ENCODE results near the gene PROSER3. TPM values are rescaled to one million over a fixed set of nuclear protein-coding genes. Genes with fewer than 3 reads are reported as not detected.

PROSER3 gene
- total RNA-seq, 2 experiments from 2014 or later: 17.2 to 66.1 TPM

DNA sequence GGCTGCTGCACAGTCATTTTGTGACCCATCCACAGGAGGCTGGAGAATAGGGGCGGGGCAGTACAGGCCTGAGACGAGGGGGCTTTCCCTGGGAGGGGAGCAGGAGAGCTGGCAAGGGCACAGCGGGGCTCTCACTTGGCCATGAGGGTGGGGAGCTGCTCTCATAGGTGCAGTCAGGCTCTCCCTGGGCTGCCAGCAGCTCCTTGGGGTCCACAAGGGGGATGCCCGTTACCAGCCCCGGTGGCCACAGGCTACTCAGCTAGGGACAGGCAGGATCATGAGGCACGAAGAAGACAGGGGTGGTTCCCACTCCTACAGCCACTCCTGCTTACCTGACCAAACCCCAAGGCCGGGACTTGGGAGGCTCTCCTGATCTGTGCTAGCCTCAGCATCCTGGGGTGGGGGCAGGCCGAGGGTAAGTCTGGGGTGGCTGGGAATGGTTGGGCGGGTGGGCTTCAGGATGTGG is 33.9 kb downstream of the PROSER3 start:
- Histone ChIP-seq H3K79me2 (ENCODE audit: insufficient read depth, low read depth, low read length) (no peaks in the 10 kb centered on the region), H4K20me1 (ENCODE audit: insufficient read depth, low read length) (no peaks in the 10 kb centered on the region), H3K36me3 (ENCODE audit: insufficient read depth, low read length) (no peaks in the 10 kb centered on the region), H2AFZ (ENCODE audit: low read length) (no peak overlapping the region), H3K4me1 (ENCODE audit: insufficient read depth, low read length, poor library complexity, severe bottlenecking) (no peaks in the 10 kb centered on the region), H3K4me2 (ENCODE audit: low read length) (no peak overlapping the region), H3K9me2 (ENCODE audit: insufficient read depth, low read length) (no peaks in the 10 kb centered on the region), H3K9me3 (ENCODE audit: low read length) (no peaks in the 10 kb centered on the region), H3K27ac (ENCODE audit: low read depth, low read length, poor library complexity, severe bottlenecking) (no peak overlapping the region), H3K4me3 (ENCODE audit: low read depth, low read length, poor library complexity, severe bottlenecking) (no peak overlapping the region)
- TF ChIP-seq, protein P1, sequence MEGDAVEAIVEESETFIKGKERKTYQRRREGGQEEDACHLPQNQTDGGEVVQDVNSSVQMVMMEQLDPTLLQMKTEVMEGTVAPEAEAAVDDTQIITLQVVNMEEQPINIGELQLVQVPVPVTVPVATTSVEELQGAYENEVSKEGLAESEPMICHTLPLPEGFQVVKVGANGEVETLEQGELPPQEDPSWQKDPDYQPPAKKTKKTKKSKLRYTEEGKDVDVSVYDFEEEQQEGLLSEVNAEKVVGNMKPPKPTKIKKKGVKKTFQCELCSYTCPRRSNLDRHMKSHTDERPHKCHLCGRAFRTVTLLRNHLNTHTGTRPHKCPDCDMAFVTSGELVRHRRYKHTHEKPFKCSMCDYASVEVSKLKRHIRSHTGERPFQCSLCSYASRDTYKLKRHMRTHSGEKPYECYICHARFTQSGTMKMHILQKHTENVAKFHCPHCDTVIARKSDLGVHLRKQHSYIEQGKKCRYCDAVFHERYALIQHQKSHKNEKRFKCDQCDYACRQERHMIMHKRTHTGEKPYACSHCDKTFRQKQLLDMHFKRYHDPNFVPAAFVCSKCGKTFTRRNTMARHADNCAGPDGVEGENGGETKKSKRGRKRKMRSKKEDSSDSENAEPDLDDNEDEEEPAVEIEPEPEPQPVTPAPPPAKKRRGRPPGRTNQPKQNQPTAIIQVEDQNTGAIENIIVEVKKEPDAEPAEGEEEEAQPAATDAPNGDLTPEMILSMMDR (conservative IDR thresholded peaks at IDR 0.05; ENCODE audit: low read length): no peak
- TF ChIP-seq EZH2phosphoT487 (IDR thresholded peaks at IDR 0.05; ENCODE audit: borderline replicate concordance, low read depth, low read length): no peak
- no TSS peak for BruUV-seq (replicated peaks)
- ChIA-PET CTCF (ENCODE audit: unreplicated experiment) (no interaction called here), POLR2A (no interaction called here)
- no peak for DNase-seq (ENCODE audit: low spot score)
- intact Hi-C loops (cut with micrococcal nuclease; ENCODE audit: unreplicated experiment): loop anchor here (1.0 kb wide), 1 partner anchor 99 kb away; no protein-coding TSS in a partner anchor

DNA sequence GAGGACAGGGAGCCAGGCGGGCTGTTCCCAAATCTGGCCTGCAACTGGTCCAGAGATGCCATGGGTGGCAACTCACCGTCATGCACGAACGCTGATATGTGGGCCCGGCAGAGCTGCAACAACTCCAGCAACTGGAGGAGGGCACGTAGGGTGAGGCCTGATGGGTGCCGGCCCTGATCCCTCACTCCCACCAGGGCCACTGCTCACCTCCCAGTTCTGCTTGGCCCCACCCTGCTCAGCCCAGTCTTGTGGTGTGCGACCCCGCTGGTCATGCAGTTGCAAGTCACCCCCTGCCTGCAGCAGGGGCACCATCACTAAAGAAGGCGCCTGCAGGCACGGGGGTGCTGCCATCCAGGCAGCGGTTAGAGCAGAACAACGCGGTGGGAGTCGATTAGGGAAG is 34.3 kb downstream of the PROSER3 start:
- Histone ChIP-seq H3K79me2 (ENCODE audit: insufficient read depth, low read depth, low read length) (no peaks in the 10 kb centered on the region), H3K9me3 (ENCODE audit: low read length) (no peaks in the 10 kb centered on the region), H2AFZ (ENCODE audit: low read length) (no peak overlapping the region), H3K4me1 (ENCODE audit: insufficient read depth, low read length, poor library complexity, severe bottlenecking) (no peaks in the 10 kb centered on the region), H3K9me2 (ENCODE audit: insufficient read depth, low read length) (no peaks in the 10 kb centered on the region), H3K27ac (ENCODE audit: low read depth, low read length, poor library complexity, severe bottlenecking) (no peak overlapping the region), H3K36me3 (ENCODE audit: insufficient read depth, low read length) (no peaks in the 10 kb centered on the region), H4K20me1 (ENCODE audit: insufficient read depth, low read length) (no peaks in the 10 kb centered on the region), H3K4me3 (ENCODE audit: low read depth, low read length, poor library complexity, severe bottlenecking) (no peak overlapping the region), H3K4me2 (ENCODE audit: low read length) (no peak overlapping the region)
- intact Hi-C loops (cut with micrococcal nuclease; ENCODE audit: unreplicated experiment): no loop called here
- no peak for DNase-seq (ENCODE audit: low spot score)
- no TSS peak for BruUV-seq (replicated peaks)
- CTCF ChIA-PET (ENCODE audit: unreplicated experiment): no interaction called here
- TF ChIP-seq, protein P1 (conservative IDR thresholded peaks at IDR 0.05; ENCODE audit: low read length): no peak
- TF ChIP-seq EZH2phosphoT487 (IDR thresholded peaks at IDR 0.05; ENCODE audit: borderline replicate concordance, low read depth, low read length): no peak
- POLR2A ChIA-PET: no interaction called here

DNA sequence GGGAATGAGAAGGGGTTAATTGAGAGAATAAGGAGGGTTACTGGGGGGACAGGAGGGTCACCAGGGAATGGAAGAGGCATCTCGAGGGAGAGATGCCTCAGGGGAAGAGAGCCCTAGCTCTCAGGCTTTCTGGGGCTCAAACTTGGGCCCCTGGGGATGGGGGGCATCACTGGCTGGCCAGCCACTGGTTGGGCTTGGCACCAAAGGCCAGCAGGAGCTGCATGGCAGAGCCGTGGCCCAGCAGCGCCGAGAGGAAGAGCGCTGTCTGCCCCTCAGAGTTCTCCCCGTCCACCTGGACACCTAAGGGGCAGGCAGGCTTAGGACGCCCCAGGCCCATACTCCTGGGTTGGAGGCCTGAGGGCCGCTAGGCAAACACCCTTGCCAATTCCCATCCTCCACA is 34.9 kb downstream of the PROSER3 start:
- intact Hi-C loops (cut with micrococcal nuclease; ENCODE audit: unreplicated experiment): no loop called here
- TF ChIP-seq, protein P1 (conservative IDR thresholded peaks at IDR 0.05; ENCODE audit: low read length): no peak
- TF ChIP-seq EZH2phosphoT487 (IDR thresholded peaks at IDR 0.05; ENCODE audit: borderline replicate concordance, low read depth, low read length): no peak
- H3K79me2 ChIP-seq (ENCODE audit: insufficient read depth, low read depth, low read length): no peaks in the 10 kb centered on the region
- no peaks in the 10 kb centered on the region for H3K9me3 ChIP-seq (ENCODE audit: low read length)
- H3K4me3 ChIP-seq (ENCODE audit: low read depth, low read length, poor library complexity, severe bottlenecking): no peak overlapping the region
- H4K20me1 ChIP-seq (ENCODE audit: insufficient read depth, low read length): no peaks in the 10 kb centered on the region
- H3K36me3 ChIP-seq (ENCODE audit: insufficient read depth, low read length): no peaks in the 10 kb centered on the region
- no peak overlapping the region for H3K4me2 ChIP-seq (ENCODE audit: low read length)
- ChIA-PET CTCF (ENCODE audit: unreplicated experiment) (no interaction called here), POLR2A (no interaction called here)
- H3K27ac ChIP-seq (ENCODE audit: low read depth, low read length, poor library complexity, severe bottlenecking): no peak overlapping the region
- no peak overlapping the region for H2AFZ ChIP-seq (ENCODE audit: low read length)
- no peak for DNase-seq (ENCODE audit: low spot score)
- H3K9me2 ChIP-seq (ENCODE audit: insufficient read depth, low read length): no peaks in the 10 kb centered on the region
- H3K4me1 ChIP-seq (ENCODE audit: insufficient read depth, low read length, poor library complexity, severe bottlenecking): no peaks in the 10 kb centered on the region
- no TSS peak for BruUV-seq (replicated peaks)

Measured in OCI-LY7 (cell line).